Activated CD8-positive, alpha-beta memory T cell treated with anti-CD3 and anti-CD28 coated beads, Interleukin-2, amount 50 U/mL, for 24 hours (primary cell): Measurements from ENCODE around the gene GDF10.

Experiments used
- DNase-seq: peaks from one replicate; pipeline ENCODE4 v3.0.0-alpha.2; 2020; ENCODE audit errors: extremely low read depth

The GDF10 gene

GRCh38 chr10:47315421-47315820, 15.4 kb downstream of the GDF10 start:
- DNase-seq: no peak

GRCh38 chr10:47316131-47316530, 16.1 kb downstream of the GDF10 start:
- DNase-seq: no peak

- DNase-seq: no peak
Observed at GRCh38 chr10:47317251-47317650, 17.3 kb downstream of the GDF10 start.

GRCh38 chr10:47318706-47319105, 18.7 kb downstream of the GDF10 start:
- no peak for DNase-seq

GRCh38 chr10:47319784-47320183, 19.8 kb downstream of the GDF10 start:
- DNase-seq: no peak

- DNase-seq: no peak
Observed at GRCh38 chr10:47320812-47321211, 20.8 kb downstream of the GDF10 start.

- no peak for DNase-seq
Observed at GRCh38 chr10:47321521-47322195, 21.7 kb downstream of the GDF10 start.

- DNase-seq: no peak
Observed at GRCh38 chr10:47322300-47323061, 22.5 kb downstream of the GDF10 start, which contains the start of gene GDF2. TSS of gene GDF2 (plus strand) at chr10:47322454. CDS start at chr10:47322669, 215 bp downstream.

- no peak for DNase-seq
Observed at GRCh38 chr10:47323087-47323486, 23.1 kb downstream of the GDF10 start.

- no peak for DNase-seq
Observed at GRCh38 chr10:47323636-47324296, 23.8 kb downstream of the GDF10 start.

- no peak for DNase-seq
Observed at GRCh38 chr10:47325303-47326291, 25.6 kb downstream of the GDF10 start.

- no peak for DNase-seq
Observed at GRCh38 chr10:47326306-47326926, 26.4 kb downstream of the GDF10 start.

GRCh38 chr10:47326927-47327330, 26.9 kb downstream of the GDF10 start:
- DNase-seq: no peak

GRCh38 chr10:47329855-47330254, 29.9 kb downstream of the GDF10 start:
- no peak for DNase-seq

- no peak for DNase-seq
Observed at GRCh38 chr10:47330366-47330765, 30.4 kb downstream of the GDF10 start.

GRCh38 chr10:47330804-47331203, 30.8 kb downstream of the GDF10 start:
- no peak for DNase-seq

- DNase-seq: no peak
Observed at GRCh38 chr10:47331491-47331890, 31.5 kb downstream of the GDF10 start.

- no peak for DNase-seq
Observed at GRCh38 chr10:47331954-47332353, 32.0 kb downstream of the GDF10 start.

GRCh38 chr10:47332371-47332770, 32.4 kb downstream of the GDF10 start:
- no peak for DNase-seq

- no peak for DNase-seq
Observed at GRCh38 chr10:47332946-47333345, 32.9 kb downstream of the GDF10 start.

- no peak for DNase-seq
Observed at GRCh38 chr10:47333532-47333931, 33.5 kb downstream of the GDF10 start.
